DOHH2 (cell line): ENCODE measurements around the gene STXBP4.

Experiments used
- H3F3A ChIP-seq: fragments of 200-600 bp; sonication (generic), shearing (Covaris generic); 2 replicates; pipeline ENCODE4 v1.6.0; 2016; ENCODE audit warnings: antibody characterized with exemption, mild to moderate bottlenecking; ENCODE audit not compliant: control insufficient read depth, insufficient read depth
- H3K27ac ChIP-seq: fragments of 200-600 bp; sonication (generic); 2 replicates; pipeline ENCODE4 v1.5.1; 2014; ENCODE audit warnings: low read depth, mild to moderate bottlenecking, low read length, moderate library complexity
- H3K27me3 ChIP-seq: fragments of 200-600 bp; sonication (generic); 2 replicates; pipeline ENCODE4 v1.6.1; 2014; ENCODE audit warnings: mild to moderate bottlenecking, low read length, mixed read lengths; ENCODE audit not compliant: control insufficient read depth
- H3K36me3 ChIP-seq: fragments of 200-600 bp; sonication (generic); 2 replicates; pipeline ENCODE4 v1.6.1; 2014; ENCODE audit warnings: mild to moderate bottlenecking, low read length, moderate library complexity, mixed read lengths; ENCODE audit not compliant: control insufficient read depth
- H3K4me1 ChIP-seq: fragments of 200-600 bp; sonication (generic); 2 replicates; pipeline ENCODE4 v1.6.1; 2014; ENCODE audit warnings: mild to moderate bottlenecking, low read length, mixed read lengths; ENCODE audit not compliant: control insufficient read depth
- H3K4me2 ChIP-seq: fragments of 200-600 bp; sonication (generic); 2 replicates; pipeline ENCODE4 v1.6.0; 2014; ENCODE audit warnings: mild to moderate bottlenecking, low read length, moderate library complexity
- H3K4me3 ChIP-seq: fragments of 200-600 bp; sonication (generic); 2 replicates; pipeline ENCODE4 v1.5.1; 2014; ENCODE audit warnings: mild to moderate bottlenecking, low read length, mixed read lengths
- H3K79me2 ChIP-seq: fragments of 200-600 bp; sonication (generic); 2 replicates; pipeline ENCODE4 v1.6.1; 2014; ENCODE audit warnings: mild to moderate bottlenecking, low read length, mixed read lengths; ENCODE audit not compliant: control insufficient read depth
- H3K9me2 ChIP-seq: fragments of 200-600 bp; sonication (generic); replicated peaks from 2 replicates; pipeline ENCODE4 v1.6.1; 2014; ENCODE audit warnings: mild to moderate bottlenecking, low read length, mixed read lengths; ENCODE audit not compliant: control insufficient read depth
- H3K9me3 ChIP-seq: fragments of 200-600 bp; sonication (generic); 2 replicates; pipeline ENCODE4 v1.6.1; 2014; ENCODE audit warnings: antibody characterized with exemption, low read length, mixed read lengths; ENCODE audit not compliant: control insufficient read depth, insufficient read depth
- H4K20me1 ChIP-seq: fragments of 200-600 bp; sonication (generic); 2 replicates; pipeline ENCODE4 v1.6.0; 2014; ENCODE audit warnings: low read depth, mild to moderate bottlenecking, antibody characterized with exemption, low read length, moderate library complexity; ENCODE audit not compliant: control insufficient read depth, insufficient read depth
- EZH2phosphoT487 ChIP-seq: fragments of 200-600 bp; sonication (generic); IDR thresholded peaks from 2 replicates; pipeline ENCODE4 v1.6.1; 2017; ENCODE audit warnings: borderline replicate concordance, mild to moderate bottlenecking, antibody characterized with exemption, low read length, moderate library complexity, mixed read lengths
- TF ChIP-seq, protein P1 (sequence below): fragments of 200-600 bp; sonication (generic); IDR thresholded peaks from one replicate; pipeline ENCODE4 v1.5.1; 2014; ENCODE audit warnings: antibody characterized with exemption, mild to moderate bottlenecking, low read depth, low read length; ENCODE audit not compliant: poor library complexity, severe bottlenecking

Gene STXBP4

GRCh38 chr17:55090079-55090492 is 121.5 kb downstream of the STXBP4 start:
- Histone ChIP-seq H3K4me1 (no peaks in the 10 kb centered on the region), H3K27ac (no peak overlapping the region), H3K79me2 (no peaks in the 10 kb centered on the region), H3F3A (no peaks in the 10 kb centered on the region), H3K4me2 (no peak overlapping the region), H3K27me3 (no peaks in the 10 kb centered on the region), H3K9me3 (no peaks in the 10 kb centered on the region), H3K36me3 (no peaks in the 10 kb centered on the region), H3K9me2 (no peaks in the 10 kb centered on the region), H3K4me3 (no peak overlapping the region), H4K20me1 (no peaks in the 10 kb centered on the region)
- no peak for TF ChIP-seq EZH2phosphoT487
- TF ChIP-seq, protein P1, sequence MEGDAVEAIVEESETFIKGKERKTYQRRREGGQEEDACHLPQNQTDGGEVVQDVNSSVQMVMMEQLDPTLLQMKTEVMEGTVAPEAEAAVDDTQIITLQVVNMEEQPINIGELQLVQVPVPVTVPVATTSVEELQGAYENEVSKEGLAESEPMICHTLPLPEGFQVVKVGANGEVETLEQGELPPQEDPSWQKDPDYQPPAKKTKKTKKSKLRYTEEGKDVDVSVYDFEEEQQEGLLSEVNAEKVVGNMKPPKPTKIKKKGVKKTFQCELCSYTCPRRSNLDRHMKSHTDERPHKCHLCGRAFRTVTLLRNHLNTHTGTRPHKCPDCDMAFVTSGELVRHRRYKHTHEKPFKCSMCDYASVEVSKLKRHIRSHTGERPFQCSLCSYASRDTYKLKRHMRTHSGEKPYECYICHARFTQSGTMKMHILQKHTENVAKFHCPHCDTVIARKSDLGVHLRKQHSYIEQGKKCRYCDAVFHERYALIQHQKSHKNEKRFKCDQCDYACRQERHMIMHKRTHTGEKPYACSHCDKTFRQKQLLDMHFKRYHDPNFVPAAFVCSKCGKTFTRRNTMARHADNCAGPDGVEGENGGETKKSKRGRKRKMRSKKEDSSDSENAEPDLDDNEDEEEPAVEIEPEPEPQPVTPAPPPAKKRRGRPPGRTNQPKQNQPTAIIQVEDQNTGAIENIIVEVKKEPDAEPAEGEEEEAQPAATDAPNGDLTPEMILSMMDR: no peak

- no peak overlapping the region for H3K27ac ChIP-seq
- H3K9me3 ChIP-seq: no peaks in the 10 kb centered on the region
- no peaks in the 10 kb centered on the region for H4K20me1 ChIP-seq
- H3K4me1 ChIP-seq: no peaks in the 10 kb centered on the region
- no peaks in the 10 kb centered on the region for H3F3A ChIP-seq
- no peak overlapping the region for H3K4me3 ChIP-seq
- H3K36me3 ChIP-seq: no peaks in the 10 kb centered on the region
- H3K9me2 ChIP-seq: no peaks in the 10 kb centered on the region
- no peaks in the 10 kb centered on the region for H3K27me3 ChIP-seq
- no peak for TF ChIP-seq EZH2phosphoT487
- TF ChIP-seq, protein P1: no peak
- H3K79me2 ChIP-seq: no peaks in the 10 kb centered on the region
- H3K4me2 ChIP-seq: no peak overlapping the region
These were observed 124.8 kb downstream of the STXBP4 start for GRCh38 chr17:55093353-55093752.

- Histone ChIP-seq H3K27ac (no peak overlapping the region), H3K9me3 (no peaks in the 10 kb centered on the region), H3K4me2 (no peak overlapping the region), H4K20me1 (no peaks in the 10 kb centered on the region), H3K4me3 (no peak overlapping the region), H3K9me2 (no peaks in the 10 kb centered on the region), H3K27me3 (no peaks in the 10 kb centered on the region), H3F3A (no peaks in the 10 kb centered on the region), H3K4me1 (no peaks in the 10 kb centered on the region), H3K79me2 (no peaks in the 10 kb centered on the region), H3K36me3 (no peaks in the 10 kb centered on the region)
- no peak for TF ChIP-seq EZH2phosphoT487
- TF ChIP-seq, protein P1: no peak
These were observed 130.2 kb downstream of the STXBP4 start for GRCh38 chr17:55098765-55099164.

DNA sequence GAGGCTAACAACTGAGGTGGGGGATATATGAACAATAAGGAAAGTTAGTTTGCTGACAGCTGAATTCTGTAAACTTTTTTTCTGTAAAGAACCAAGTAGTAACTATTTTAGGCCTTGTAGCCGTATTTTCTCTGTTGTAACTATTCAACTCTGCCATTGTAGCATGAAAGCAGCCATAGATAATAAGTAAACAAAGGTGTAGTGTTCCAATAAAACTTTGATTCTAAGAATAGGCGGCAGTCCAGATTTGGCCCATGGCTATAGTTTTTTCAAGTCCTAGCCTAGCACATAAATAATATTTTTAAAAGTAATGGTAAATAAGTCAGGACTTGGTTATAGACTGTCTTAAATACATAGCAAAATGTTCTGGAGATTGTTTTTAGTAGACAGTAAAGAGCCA is 142.0 kb downstream of the STXBP4 start:
- H3K79me2 ChIP-seq: no peaks in the 10 kb centered on the region
- TF ChIP-seq EZH2phosphoT487: no peak
- TF ChIP-seq, protein P1: no peak
- no peaks in the 10 kb centered on the region for H3F3A ChIP-seq
- H3K4me3 ChIP-seq: no peak overlapping the region
- H3K27me3 ChIP-seq: no peaks in the 10 kb centered on the region
- H3K9me3 ChIP-seq: no peaks in the 10 kb centered on the region
- no peaks in the 10 kb centered on the region for H3K36me3 ChIP-seq
- no peaks in the 10 kb centered on the region for H3K4me1 ChIP-seq
- H3K9me2 ChIP-seq: no peaks in the 10 kb centered on the region
- no peaks in the 10 kb centered on the region for H4K20me1 ChIP-seq
- no peak overlapping the region for H3K27ac ChIP-seq
- no peak overlapping the region for H3K4me2 ChIP-seq
